WTC11 (cell line): Measurements from ENCODE around the gene IQGAP3. TPM values are rescaled to one million over a fixed set of nuclear protein-coding genes. Genes with fewer than 3 reads are reported as not detected.

ENCODE experiments used
- total RNA-seq: library from RNA; stranded (reverse); gene quantifications from 3 replicates; pipeline ENCODE4 v1.2.3, GENCODE V29; 2021

IQGAP3 gene
- total RNA-seq, 1 experiment from 2014 or later: 33.3 TPM

Other genes starting within 250 kb of the IQGAP3 start
- gene CCT3, start 234.3 kb downstream of the IQGAP3 start, total RNA-seq: 411 to 479 TPM (median 429 TPM) in 3 replicates
- gene TSACC, start 234.0 kb downstream of the IQGAP3 start, total RNA-seq: 1.8 to 2.7 TPM (median 2.2 TPM) in 3 replicates
- gene RHBG, start 203.4 kb downstream of the IQGAP3 start, total RNA-seq: 1.7 to 2.3 TPM (median 1.9 TPM) in 3 replicates
- 20.6 to 24.1 TPM (median 24.0 TPM) in 3 replicates for gene MEF2D, start 71.8 kb downstream of the IQGAP3 start, total RNA-seq
- gene TTC24, start 7.2 kb upstream of the IQGAP3 start, total RNA-seq: 0.09 to 0.20 TPM (median 0.11 TPM) in 3 replicates
- 81.6 to 98.1 TPM (median 92.8 TPM) in 3 replicates for gene NAXE, start 19.2 kb upstream of the IQGAP3 start, total RNA-seq
- 37.1 to 50.1 TPM (median 38.2 TPM) in 3 replicates for gene GPATCH4, start 28.9 kb upstream of the IQGAP3 start, total RNA-seq
- gene HAPLN2, start 46.9 kb upstream of the IQGAP3 start, total RNA-seq: 1.1 to 1.3 TPM (median 1.2 TPM) in 3 replicates
- gene BCAN, start 69.6 kb upstream of the IQGAP3 start, total RNA-seq: 2.5 to 3.7 TPM (median 3.6 TPM) in 3 replicates
- gene NES, start 104.8 kb upstream of the IQGAP3 start, total RNA-seq: 103 to 127 TPM (median 104 TPM) in 3 replicates
- 135 to 195 TPM (median 186 TPM) in 3 replicates for gene CRABP2, start 133.0 kb upstream of the IQGAP3 start, total RNA-seq
- 32.0 to 41.0 TPM (median 37.9 TPM) in 3 replicates for gene METTL25B, start 155.9 kb upstream of the IQGAP3 start, total RNA-seq
- gene ISG20L2, start 156.2 kb upstream of the IQGAP3 start, total RNA-seq: 37.2 to 43.8 TPM (median 42.2 TPM) in 3 replicates
- gene MRPL24, start 168.5 kb upstream of the IQGAP3 start, total RNA-seq: 35.1 to 37.4 TPM (median 35.2 TPM) in 3 replicates
- gene HDGF, start 179.1 kb upstream of the IQGAP3 start, total RNA-seq: 301 to 339 TPM (median 318 TPM) in 3 replicates
- gene PRCC, start 195.0 kb upstream of the IQGAP3 start, total RNA-seq: 97.4 to 98.5 TPM (median 98.0 TPM) in 3 replicates
- gene SH2D2A, start 244.3 kb upstream of the IQGAP3 start, total RNA-seq: 4.9 to 6.9 TPM (median 6.6 TPM) in 3 replicates